Activated CD4-positive, alpha-beta T cell treated with anti-CD3 and anti-CD28 coated beads, Interleukin-2, amount 10 ng/mL, durations not matched to agents 7 days and 5 days (primary cell): ENCODE measurements around the gene SYNDIG1. TPM values are rescaled to one million over a fixed set of nuclear protein-coding genes. Genes with fewer than 3 reads are reported as not detected.

Source experiments
- CTCF ChIA-PET: fragments of 350-600 bp; sonication (Branson Sonifier 250); formaldehyde crosslinking; loops from one replicate; lab custom pipeline; 2021; ENCODE audit warnings: antibody characterized with exemption; lab: Charles Lee
- POLR2A ChIA-PET: fragments of 350-600 bp; sonication (Branson Sonifier 250); formaldehyde crosslinking; loops from one replicate; lab custom pipeline; 2021; ENCODE audit warnings: antibody characterized with exemption; lab: Charles Lee
- DNase-seq: peaks from one replicate; pipeline ENCODE4 v3.0.0-alpha.2; 2020
- H3K27ac Mint-ChIP-seq: one replicate; pipeline ENCODE4 v1.8.0; 2021; ENCODE audit warnings: mild to moderate bottlenecking, moderate library complexity, mixed read lengths
- H3K27me3 Mint-ChIP-seq: one replicate; pipeline ENCODE4 v1.8.0; 2021; ENCODE audit warnings: mixed read lengths
- H3K36me3 Mint-ChIP-seq: one replicate; pipeline ENCODE4 v1.8.0; 2021; ENCODE audit warnings: low read depth, mixed read lengths
- H3K4me1 Mint-ChIP-seq: one replicate; pipeline ENCODE4 v1.8.0; 2021; ENCODE audit warnings: mixed read lengths
- H3K4me3 Mint-ChIP-seq: one replicate; pipeline ENCODE4 v1.8.0; 2021; ENCODE audit warnings: mild to moderate bottlenecking, moderate library complexity, mixed read lengths
- H3K9me3 Mint-ChIP-seq: one replicate; pipeline ENCODE4 v1.8.0; 2021; ENCODE audit warnings: mixed read lengths
- total RNA-seq, 2 experiments: library from RNA; stranded (reverse); gene quantifications; one replicate each; pipeline ENCODE4 v1.2.3, GENCODE V29; 2021

SYNDIG1 gene
- total RNA-seq, 2 experiments from 2014 or later: not detected

DNA sequence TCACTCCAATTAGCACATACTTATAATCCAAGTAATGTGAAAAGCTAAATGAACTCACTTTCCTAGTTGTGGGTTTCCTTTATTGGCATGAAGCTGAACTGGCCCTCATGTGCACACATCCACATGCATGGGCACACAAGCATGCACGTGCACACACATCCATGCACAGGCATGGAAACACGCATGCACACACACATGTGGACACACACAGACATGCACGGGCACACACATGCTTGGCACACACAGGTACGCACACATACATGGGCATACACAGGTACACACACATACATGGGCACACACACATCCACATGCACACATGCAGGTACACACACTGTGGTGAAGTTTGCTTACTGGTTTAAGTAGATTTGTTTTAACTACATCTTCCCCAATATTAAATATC, 23.8 kb downstream of the SYNDIG1 start:
- ChIA-PET CTCF (no interaction called here), POLR2A (no interaction called here)
- Mint-ChIP-seq H3K4me3 (no peak overlapping the region), H3K4me1 (no peaks in the 10 kb centered on the region), H3K36me3 (no peaks in the 10 kb centered on the region), H3K27ac (no peak overlapping the region), H3K9me3 (no peaks in the 10 kb centered on the region), H3K27me3 (no peaks in the 10 kb centered on the region)
- DNase-seq: no peak

- CTCF ChIA-PET: no interaction called here
- no peak overlapping the region for H3K27ac Mint-ChIP-seq
- no peaks in the 10 kb centered on the region for H3K9me3 Mint-ChIP-seq
- H3K4me1 Mint-ChIP-seq: no peaks in the 10 kb centered on the region
- H3K36me3 Mint-ChIP-seq: no peaks in the 10 kb centered on the region
- POLR2A ChIA-PET: no interaction called here
- no peak overlapping the region for H3K4me3 Mint-ChIP-seq
- H3K27me3 Mint-ChIP-seq: no peaks in the 10 kb centered on the region
- no peak for DNase-seq
Observed at GRCh38 chr20:24493661-24494459, 24.4 kb downstream of the SYNDIG1 start.

DNA sequence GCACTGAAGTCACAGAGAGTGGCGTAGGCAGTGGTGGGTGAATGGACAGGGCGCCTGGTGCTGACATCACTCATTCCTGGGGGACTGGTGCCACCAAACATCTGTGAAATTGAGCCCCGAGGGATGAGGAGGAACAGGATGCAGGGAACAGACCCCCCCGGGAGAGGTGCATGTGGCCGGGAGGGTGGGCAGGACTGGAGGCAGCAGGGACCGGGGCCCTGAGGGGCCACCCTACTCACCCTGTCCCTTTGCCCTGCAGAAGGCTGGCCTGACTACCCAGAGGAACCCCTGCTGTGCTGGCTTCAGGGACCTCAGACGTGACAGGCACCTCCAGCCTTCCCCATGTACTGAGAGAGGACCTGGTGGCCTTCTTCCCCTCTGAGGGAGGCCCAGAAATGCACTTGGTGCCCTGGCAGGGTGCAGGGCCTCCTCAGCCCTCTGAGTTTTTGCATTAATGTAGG, 25.1 kb downstream of the SYNDIG1 start:
- CTCF ChIA-PET: interaction anchor here (0.5 kb wide), 1 partner anchor 27 kb away, joined by 5 read pairs; no protein-coding TSS in a partner anchor
- POLR2A ChIA-PET: no interaction called here
- H3K36me3 Mint-ChIP-seq: no peaks in the 10 kb centered on the region
- no peak for DNase-seq
- no peak overlapping the region for H3K4me3 Mint-ChIP-seq
- no peak overlapping the region for H3K27ac Mint-ChIP-seq
- no peaks in the 10 kb centered on the region for H3K9me3 Mint-ChIP-seq
- H3K4me1 Mint-ChIP-seq: no peaks in the 10 kb centered on the region
- no peaks in the 10 kb centered on the region for H3K27me3 Mint-ChIP-seq

GRCh38 chr20:24495266-24495665, 25.8 kb downstream of the SYNDIG1 start:
- Mint-ChIP-seq H3K36me3 (no peaks in the 10 kb centered on the region), H3K4me3 (no peak overlapping the region), H3K4me1 (no peaks in the 10 kb centered on the region), H3K27me3 (no peaks in the 10 kb centered on the region), H3K27ac (peak overlapping the region; percentile 47), H3K9me3 (no peaks in the 10 kb centered on the region)
- POLR2A ChIA-PET: no interaction called here
- CTCF ChIA-PET: no interaction called here
- DNase-seq: no peak

DNA sequence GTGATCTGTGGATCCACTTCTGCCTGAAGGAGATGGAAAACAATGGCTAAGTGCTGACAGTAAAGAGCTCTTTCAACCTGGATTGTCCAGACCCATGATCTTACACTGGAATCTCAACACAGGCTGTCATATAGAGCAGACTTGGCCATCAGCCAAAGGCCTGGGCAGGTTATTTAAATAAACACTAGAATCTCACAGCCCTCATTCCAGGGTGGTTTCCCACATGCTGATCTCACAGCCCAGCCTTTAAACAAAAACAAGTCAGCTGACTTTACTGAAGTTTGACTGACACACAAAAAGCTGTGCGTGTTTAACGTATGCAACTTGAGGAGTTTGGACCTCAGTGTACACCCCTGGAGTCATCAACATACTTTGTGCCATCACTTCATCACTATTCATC, 28.4 kb downstream of the SYNDIG1 start:
- CTCF ChIA-PET: no interaction called here

GRCh38 chr20:24498641-24499040, 29.2 kb downstream of the SYNDIG1 start:
- H3K27ac Mint-ChIP-seq: no peak overlapping the region
- no peak overlapping the region for H3K4me3 Mint-ChIP-seq
- no peaks in the 10 kb centered on the region for H3K36me3 Mint-ChIP-seq
- H3K4me1 Mint-ChIP-seq: no peaks in the 10 kb centered on the region
- ChIA-PET CTCF (no interaction called here), POLR2A (no interaction called here)
- no peaks in the 10 kb centered on the region for H3K9me3 Mint-ChIP-seq
- DNase-seq: no peak
- H3K27me3 Mint-ChIP-seq: no peaks in the 10 kb centered on the region

More for the DNA sequence above, 28.4 kb downstream of the SYNDIG1 start:
- Mint-ChIP-seq H3K27ac (no peak overlapping the region), H3K9me3 (no peaks in the 10 kb centered on the region), H3K4me3 (no peak overlapping the region), H3K4me1 (no peaks in the 10 kb centered on the region), H3K27me3 (no peaks in the 10 kb centered on the region), H3K36me3 (no peaks in the 10 kb centered on the region)
- no peak for DNase-seq
- POLR2A ChIA-PET: no interaction called here

DNA sequence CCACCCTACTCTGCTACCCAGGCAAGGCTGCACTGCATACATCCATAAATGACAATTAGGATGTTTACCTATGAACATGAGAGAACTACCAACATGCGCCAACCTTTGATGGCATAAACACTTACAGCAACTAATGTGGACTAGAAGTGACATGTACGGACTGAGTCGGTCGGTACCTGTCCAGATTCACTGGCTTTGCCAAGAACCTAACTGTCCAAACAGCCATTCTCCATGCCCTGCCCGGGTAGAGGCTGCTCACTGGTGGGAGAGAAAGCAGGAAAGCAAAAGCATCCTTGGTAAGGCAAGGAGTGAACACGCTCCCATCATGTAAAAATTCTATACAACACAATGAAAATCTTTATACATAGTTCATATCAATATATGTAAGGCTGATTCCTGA, 30.0 kb downstream of the SYNDIG1 start:
- POLR2A ChIA-PET: no interaction called here
- no peaks in the 10 kb centered on the region for H3K36me3 Mint-ChIP-seq

GRCh38 chr20:24501764-24502556, 32.5 kb downstream of the SYNDIG1 start:
- no peak for DNase-seq
- Mint-ChIP-seq H3K27me3 (no peaks in the 10 kb centered on the region), H3K9me3 (no peaks in the 10 kb centered on the region), H3K27ac (no peak overlapping the region), H3K36me3 (no peaks in the 10 kb centered on the region), H3K4me3 (no peak overlapping the region), H3K4me1 (no peaks in the 10 kb centered on the region)
- ChIA-PET POLR2A (no interaction called here), CTCF (no interaction called here)

More for the DNA sequence above, 30.0 kb downstream of the SYNDIG1 start:
- Mint-ChIP-seq H3K4me1 (no peaks in the 10 kb centered on the region), H3K27me3 (no peaks in the 10 kb centered on the region), H3K9me3 (no peaks in the 10 kb centered on the region), H3K27ac (no peak overlapping the region), H3K4me3 (no peak overlapping the region)
- CTCF ChIA-PET: no interaction called here
- no peak for DNase-seq

DNA sequence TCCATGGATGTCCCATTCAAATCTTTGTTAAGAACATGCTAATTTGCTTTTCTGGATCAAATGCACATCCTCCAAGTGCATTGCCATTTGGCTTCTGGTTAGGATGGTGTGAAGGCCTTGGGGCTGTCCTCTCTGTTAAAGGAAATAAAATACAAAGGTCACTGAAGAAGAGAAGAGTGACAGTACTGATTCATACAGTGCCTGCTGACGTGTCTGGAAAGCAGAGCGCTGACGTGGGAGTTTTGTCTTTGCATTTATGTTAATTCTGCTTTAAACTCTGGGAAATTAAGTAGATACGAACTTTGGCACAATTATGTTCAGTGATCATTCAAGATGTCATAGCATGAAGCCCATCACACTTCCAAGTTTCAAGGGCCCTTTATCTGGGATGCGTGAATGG, 33.2 kb downstream of the SYNDIG1 start:
- POLR2A ChIA-PET: no interaction called here
- Mint-ChIP-seq H3K27me3 (no peaks in the 10 kb centered on the region), H3K4me3 (no peak overlapping the region), H3K4me1 (no peaks in the 10 kb centered on the region), H3K9me3 (no peaks in the 10 kb centered on the region), H3K27ac (no peak overlapping the region), H3K36me3 (no peaks in the 10 kb centered on the region)
- CTCF ChIA-PET: no interaction called here
- no peak for DNase-seq

DNA sequence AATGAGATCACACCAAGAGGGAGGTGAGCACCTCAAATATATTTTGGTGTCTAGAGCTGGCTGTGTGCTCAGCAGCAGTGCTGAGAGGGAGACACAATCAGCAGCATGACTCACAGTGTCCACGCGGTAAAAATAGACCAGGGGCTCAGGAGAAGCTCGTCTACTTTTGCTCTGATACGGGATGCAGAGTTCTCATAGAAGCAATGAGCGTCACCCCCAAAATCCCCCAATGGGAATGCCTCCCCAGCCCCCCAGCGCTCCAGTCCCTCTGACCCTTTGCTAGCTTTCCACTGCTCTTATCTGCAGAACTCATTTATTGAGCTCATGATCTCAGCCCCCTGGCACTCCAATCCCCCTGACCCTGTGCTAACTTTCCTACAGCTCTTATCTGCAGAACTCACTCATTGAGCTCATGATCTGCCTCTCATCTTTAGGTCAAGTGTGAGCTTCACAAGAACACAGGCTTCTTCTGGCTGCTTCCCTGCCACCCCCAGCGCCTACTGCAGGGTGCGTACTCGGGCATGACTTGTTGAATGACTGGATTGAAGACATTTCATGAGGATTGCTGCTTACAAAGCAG, 34.0 kb downstream of the SYNDIG1 start:
- Mint-ChIP-seq H3K36me3 (no peaks in the 10 kb centered on the region), H3K4me3 (no peak overlapping the region), H3K9me3 (no peaks in the 10 kb centered on the region), H3K27me3 (no peaks in the 10 kb centered on the region), H3K4me1 (no peaks in the 10 kb centered on the region), H3K27ac (no peak overlapping the region)
- ChIA-PET POLR2A (no interaction called here), CTCF (no interaction called here)
- no peak for DNase-seq

DNA sequence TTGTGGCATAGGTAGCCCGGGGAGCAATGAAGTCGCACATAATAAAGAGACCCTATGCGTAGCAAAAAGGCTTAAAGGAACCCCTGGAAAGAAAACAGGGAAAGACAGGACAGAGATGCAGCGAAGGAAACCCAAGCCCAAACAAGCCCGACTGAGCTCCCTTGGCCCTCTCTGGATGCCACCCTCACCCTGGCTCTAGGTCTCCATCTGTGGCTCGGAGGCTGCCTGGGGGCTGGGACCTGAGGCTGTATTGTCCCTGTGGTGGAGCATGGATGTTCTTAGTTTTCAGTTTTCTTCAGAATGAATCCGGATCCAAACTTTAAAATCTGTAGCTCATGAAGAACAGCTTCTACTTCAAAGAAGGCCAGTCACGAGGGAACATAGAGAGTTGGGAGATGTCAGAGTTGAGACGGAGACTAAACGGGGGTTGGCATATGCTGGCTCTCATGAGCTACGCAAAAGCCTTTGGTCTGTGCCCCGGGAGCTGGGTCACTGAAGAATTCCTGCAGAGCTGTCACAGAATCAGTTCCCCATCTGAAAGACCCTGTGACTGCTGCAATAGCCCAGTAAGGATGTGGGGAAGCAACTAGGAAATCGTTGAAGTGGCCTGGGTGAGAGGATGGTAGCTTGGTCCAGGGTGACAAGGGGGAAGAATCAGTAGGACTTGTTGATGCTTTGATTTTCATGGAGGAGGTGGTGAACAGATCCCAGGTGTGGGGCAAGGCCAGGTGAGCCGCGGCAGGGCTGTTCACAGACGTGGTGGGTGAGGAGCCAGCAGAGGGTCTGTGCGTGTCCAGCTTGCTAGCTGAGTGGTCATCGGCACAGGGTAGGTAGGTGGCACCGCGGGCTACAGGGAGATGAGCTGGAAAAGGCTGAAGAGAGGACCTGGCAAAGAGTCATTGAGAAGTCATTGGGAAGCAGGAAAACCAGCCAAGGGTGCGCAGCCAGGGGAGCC, 35.2 kb downstream of the SYNDIG1 start:
- ChIA-PET POLR2A (no interaction called here), CTCF (no interaction called here)
- no peaks in the 10 kb centered on the region for H3K4me1 Mint-ChIP-seq
- no peaks in the 10 kb centered on the region for H3K27me3 Mint-ChIP-seq
- no peaks in the 10 kb centered on the region for H3K9me3 Mint-ChIP-seq
- H3K4me3 Mint-ChIP-seq: no peak overlapping the region
- no peaks in the 10 kb centered on the region for H3K36me3 Mint-ChIP-seq
- H3K27ac Mint-ChIP-seq: no peak overlapping the region
- DNase-seq: no peak

- Mint-ChIP-seq H3K4me3 (no peak overlapping the region), H3K9me3 (no peaks in the 10 kb centered on the region), H3K27me3 (no peaks in the 10 kb centered on the region), H3K4me1 (no peaks in the 10 kb centered on the region), H3K36me3 (no peaks in the 10 kb centered on the region), H3K27ac (no peak overlapping the region)
- no peak for DNase-seq
- CTCF ChIA-PET: interaction anchor here (1.1 kb wide), 1 partner anchor 12 kb away, joined by 3 read pairs; no protein-coding TSS in a partner anchor
- POLR2A ChIA-PET: no interaction called here
Observed at GRCh38 chr20:24506146-24506545, 36.7 kb downstream of the SYNDIG1 start.
